Immature natural killer cell (primary cell): Measurements from ENCODE around the gene ARID1B. TPM values are rescaled to one million over a fixed set of nuclear protein-coding genes. Genes with fewer than 3 reads are reported as not detected.

Experiments used
- DNase-seq, 3 donors: peaks; one replicate each; pipeline ENCODE4 v3.0.0; 2022; ENCODE audit warnings: mixed read lengths in 1 of 3
- H3K27ac Mint-ChIP-seq, 6 donors: one replicate each; pipeline ENCODE4 v1.8.0; 2020; ENCODE audit warnings: mixed read lengths in 6 of 6, mild to moderate bottlenecking in 5 of 6, inconsistent platforms in 4 of 6, moderate library complexity in 3 of 6
- H3K27me3 Mint-ChIP-seq, 3 donors: one replicate each; pipeline ENCODE4 v1.8.0; 2020 to 2021; ENCODE audit warnings: low read depth in 3 of 3, mild to moderate bottlenecking in 3 of 3, mixed read lengths in 3 of 3, moderate library complexity in 3 of 3, inconsistent platforms in 1 of 3
- H3K36me3 Mint-ChIP-seq, 3 donors: one replicate each; pipeline ENCODE4 v1.8.0; 2020; ENCODE audit warnings: mixed read lengths in 3 of 3, inconsistent platforms in 2 of 3, mild to moderate bottlenecking in 2 of 3
- H3K4me1 Mint-ChIP-seq, 2 donors: one replicate each; pipeline ENCODE4 v1.8.0; 2020; ENCODE audit warnings: inconsistent platforms in 2 of 2, mild to moderate bottlenecking in 2 of 2, mixed read lengths in 2 of 2, moderate library complexity in 1 of 2
- H3K4me3 Mint-ChIP-seq, 5 donors: one replicate each; pipeline ENCODE4 v1.8.0; 2020; ENCODE audit warnings: mild to moderate bottlenecking in 5 of 5, mixed read lengths in 5 of 5, inconsistent platforms in 3 of 5, moderate library complexity in 3 of 5
- H3K9me3 Mint-ChIP-seq, 6 donors: one replicate each; pipeline ENCODE4 v1.8.0; 2020; ENCODE audit warnings: mild to moderate bottlenecking in 6 of 6, mixed read lengths in 6 of 6, inconsistent platforms in 4 of 6, moderate library complexity in 3 of 6
- polyA plus RNA-seq, 3 donors: library from polyadenylated mRNA; unstranded; fragments of 300-500 nt; fragmentation: Illumina TruSeq; gene quantifications; one replicate each; pipeline ENCODE4 v1.2.3, GENCODE V29; 2021

Gene ARID1B
- polyA plus RNA-seq, 3 donors from 2014 or later, result 7.6 to 18.1 (median 8.7) TPM

- H3K9me3 Mint-ChIP-seq, result peaks cover 0 to 2% (median 0%) of the 10 kb centered on the region in 6 donors
- H3K27ac Mint-ChIP-seq, result no peak overlapping the region
- no peaks in the 10 kb centered on the region for H3K36me3 Mint-ChIP-seq
- H3K27me3 Mint-ChIP-seq, result peaks cover 0 to 13% (median 7%) of the 10 kb centered on the region in 3 donors
- peaks cover 12 to 21% of the 10 kb centered on the region in 2 donors for H3K4me1 Mint-ChIP-seq
- H3K4me3 Mint-ChIP-seq, result no peak overlapping the region
- no peak for DNase-seq
These were observed 440.2 kb downstream of the ARID1B start for GRCh38 chr6:157217198-157217893.

GRCh38 chr6:157217894-157218370, 440.8 kb downstream of the ARID1B start:
- no peak for DNase-seq
- H3K9me3 Mint-ChIP-seq, result peaks cover 0 to 2% (median 0%) of the 10 kb centered on the region in 6 donors
- H3K4me1 Mint-ChIP-seq, result peaks cover 18 to 27% of the 10 kb centered on the region in 2 donors
- H3K36me3 Mint-ChIP-seq, result no peaks in the 10 kb centered on the region
- no peak overlapping the region for H3K27ac Mint-ChIP-seq
- H3K4me3 Mint-ChIP-seq, result no peak overlapping the region
- H3K27me3 Mint-ChIP-seq, result peaks cover 0 to 16% (median 7%) of the 10 kb centered on the region in 3 donors

- H3K36me3 Mint-ChIP-seq, result no peaks in the 10 kb centered on the region
- peaks cover 0 to 12% (median 7%) of the 10 kb centered on the region in 3 donors for H3K27me3 Mint-ChIP-seq
- H3K9me3 Mint-ChIP-seq, result peaks cover 0 to 2% (median 0%) of the 10 kb centered on the region in 6 donors
- no peak for DNase-seq
- peaks cover 19 to 28% of the 10 kb centered on the region in 2 donors for H3K4me1 Mint-ChIP-seq
- H3K4me3 Mint-ChIP-seq, result no peak overlapping the region
- H3K27ac Mint-ChIP-seq, result no peak overlapping the region
These were observed 441.4 kb downstream of the ARID1B start for GRCh38 chr6:157218371-157219198.

- peaks cover 19 to 28% of the 10 kb centered on the region in 2 donors for H3K4me1 Mint-ChIP-seq
These were observed 442.3 kb downstream of the ARID1B start for GRCh38 chr6:157219201-157220200.

GRCh38 chr6:157220485-157220884, 443.3 kb downstream of the ARID1B start:
- H3K27ac Mint-ChIP-seq, result peak overlapping the region in 4 of 6 donors; percentile 3 to 82 (median 72)
- peaks cover 0 to 2% (median 0%) of the 10 kb centered on the region in 6 donors for H3K9me3 Mint-ChIP-seq
- no peak for DNase-seq
- peaks cover 1 to 14% (median 7%) of the 10 kb centered on the region in 3 donors for H3K27me3 Mint-ChIP-seq
- H3K36me3 Mint-ChIP-seq, result no peaks in the 10 kb centered on the region
- H3K4me3 Mint-ChIP-seq, result peak overlapping the region; percentile 82 to 96 (median 87)
- H3K4me1 Mint-ChIP-seq, result peaks cover 19 to 28% of the 10 kb centered on the region in 2 donors

More at GRCh38 chr6:157219201-157220200, 442.3 kb downstream of the ARID1B start:
- Mint-ChIP-seq H3K9me3 (peaks cover 0 to 2% (median 0%) of the 10 kb centered on the region in 6 donors), H3K27ac (peak overlapping the region in 2 of 6 donors; percentile 33 to 51), H3K4me3 (peak overlapping the region in 1 of 5 donors; percentile 6), H3K36me3 (no peaks in the 10 kb centered on the region), H3K27me3 (peaks cover 1 to 12% (median 7%) of the 10 kb centered on the region in 3 donors)
- no peak for DNase-seq

- H3K36me3 Mint-ChIP-seq, result no peaks in the 10 kb centered on the region
- H3K9me3 Mint-ChIP-seq, result peaks cover 0 to 2% (median 0%) of the 10 kb centered on the region in 6 donors
- H3K27ac Mint-ChIP-seq, result peak overlapping the region; percentile 55 to 85 (median 74)
- peaks cover 1 to 14% (median 7%) of the 10 kb centered on the region in 3 donors for H3K27me3 Mint-ChIP-seq
- peak overlapping the region; percentile 82 to 96 (median 87) for H3K4me3 Mint-ChIP-seq
- H3K4me1 Mint-ChIP-seq, result peaks cover 19 to 28% of the 10 kb centered on the region in 2 donors
- peak; percentile 80 to 84 (median 82) for DNase-seq
These were observed 444.1 kb downstream of the ARID1B start for GRCh38 chr6:157221049-157221816.

- Mint-ChIP-seq H3K27me3 (peaks cover 1 to 13% (median 3%) of the 10 kb centered on the region in 3 donors), H3K27ac (peak overlapping the region in 3 of 6 donors; percentile 11 to 76 (median 69)), H3K4me3 (peak overlapping the region; percentile 82 to 96 (median 87)), H3K4me1 (peaks cover 19 to 28% of the 10 kb centered on the region in 2 donors), H3K36me3 (no peaks in the 10 kb centered on the region), H3K9me3 (peaks cover 0 to 2% (median 0%) of the 10 kb centered on the region in 6 donors)
- no peak for DNase-seq
These were observed 444.6 kb downstream of the ARID1B start for GRCh38 chr6:157221817-157222175.

- no peak for DNase-seq
- Mint-ChIP-seq H3K36me3 (no peaks in the 10 kb centered on the region), H3K4me1 (peaks cover 23 to 34% of the 10 kb centered on the region in 2 donors)
These were observed 445.2 kb downstream of the ARID1B start for GRCh38 chr6:157222201-157222981.

GRCh38 chr6:157223021-157223430, 445.8 kb downstream of the ARID1B start:
- Mint-ChIP-seq H3K4me1 (peaks cover 28 to 40% of the 10 kb centered on the region in 2 donors), H3K36me3 (no peaks in the 10 kb centered on the region), H3K4me3 (no peak overlapping the region), H3K9me3 (peaks cover 0 to 2% (median 0%) of the 10 kb centered on the region in 6 donors), H3K27me3 (peaks cover 1 to 17% (median 3%) of the 10 kb centered on the region in 3 donors), H3K27ac (no peak overlapping the region)
- DNase-seq, result no peak

More at GRCh38 chr6:157222201-157222981, 445.2 kb downstream of the ARID1B start:
- H3K27me3 Mint-ChIP-seq, result peaks cover 1 to 16% (median 3%) of the 10 kb centered on the region in 3 donors
- peak overlapping the region; percentile 61 to 96 (median 84) for H3K4me3 Mint-ChIP-seq
- H3K9me3 Mint-ChIP-seq, result peaks cover 0 to 2% (median 0%) of the 10 kb centered on the region in 6 donors
- peak overlapping the region in 2 of 6 donors; percentile 12 to 24 for H3K27ac Mint-ChIP-seq

GRCh38 chr6:157223511-157223910, 446.3 kb downstream of the ARID1B start:
- Mint-ChIP-seq H3K4me1 (peaks cover 28 to 41% of the 10 kb centered on the region in 2 donors), H3K27me3 (peaks cover 1 to 17% (median 3%) of the 10 kb centered on the region in 3 donors), H3K4me3 (no peak overlapping the region), H3K9me3 (peaks cover 0 to 2% (median 0%) of the 10 kb centered on the region in 6 donors), H3K27ac (peak overlapping the region in 1 of 6 donors; percentile 21), H3K36me3 (no peaks in the 10 kb centered on the region)
- no peak for DNase-seq

GRCh38 chr6:157224178-157224950, 447.2 kb downstream of the ARID1B start:
- Mint-ChIP-seq H3K4me1 (peaks cover 28 to 41% of the 10 kb centered on the region in 2 donors), H3K27me3 (peaks cover 1 to 17% (median 3%) of the 10 kb centered on the region in 3 donors), H3K4me3 (no peak overlapping the region), H3K27ac (no peak overlapping the region), H3K9me3 (peaks cover 0 to 2% (median 0%) of the 10 kb centered on the region in 6 donors), H3K36me3 (no peaks in the 10 kb centered on the region)
- no peak for DNase-seq
